ENCODE results near the gene CDK17. TPM values are rescaled to one million over a fixed set of nuclear protein-coding genes. Genes with fewer than 3 reads are reported as not detected.

The CDK17 gene
- total and polyA plus RNA-seq, 2 of the 8 experiments (the other 6 are each of a cell fraction or from before 2014, with no cell fraction given), result 5.8 to 20.0 TPM

GRCh38 chr12:96442906-96443305, 42.7 kb upstream of the CDK17 start (continued):
- TF ChIP-seq EZH2 (IDR thresholded peaks at IDR 0.05; ENCODE audit: low read depth, low read length, severe bottlenecking), result no peak
- TF ChIP-seq KDM4A (IDR thresholded peaks at IDR 0.05; ENCODE audit: low read depth, low read length, severe bottlenecking), result no peak
- no peak for TF ChIP-seq CTCF (IDR thresholded peaks at IDR 0.05; ENCODE audit: control extremely low read depth in 1 of 3, insufficient read depth in 1 of 3, low read depth in 1 of 3, low read length in 3 of 3)
